HAP-1 (cell line): ENCODE measurements around the gene NOX4.
"Not testable (repeated sequence)": the region's sequence is repeated elsewhere in the genome, so short reads cannot be mapped to it uniquely, and the experiment has no call there.

Experiments used
- DNase-seq, 2 experiments: peaks; one replicate each; pipeline ENCODE4 v3.0.0-alpha.2; 2016 to 2020; ENCODE audit warnings: low spot score in 2 of 2
- H3K27me3 ChIP-seq: fragments of 250-450 bp; sonication (Bioruptor Pico); 2 replicates; pipeline ENCODE4 v1.5.1; 2020; ENCODE audit warnings: low read depth, mild to moderate bottlenecking, moderate library complexity
- H3K36me3 ChIP-seq: fragments of 250-450 bp; sonication (Bioruptor Pico); replicated peaks from 2 replicates; pipeline ENCODE4 v1.5.1; 2020; ENCODE audit warnings: mild to moderate bottlenecking
- H3K4me1 ChIP-seq: fragments of 250-450 bp; sonication (Bioruptor Pico); 2 replicates; pipeline ENCODE4 v1.5.1; 2020; ENCODE audit warnings: mild to moderate bottlenecking
- H3K4me3 ChIP-seq: fragments of 250-450 bp; sonication (Bioruptor Pico); 2 replicates; pipeline ENCODE4 v1.5.1; 2020; ENCODE audit warnings: mild to moderate bottlenecking, moderate library complexity
- H3K9me3 ChIP-seq: fragments of 250-450 bp; sonication (Bioruptor Pico); 2 replicates; pipeline ENCODE4 v1.5.1; 2020; ENCODE audit warnings: mild to moderate bottlenecking, moderate library complexity
- in situ Hi-C: fragments of 300-500 bp; cut with MboI; formaldehyde crosslinking; loops from 3 replicates; pipeline ENCODE4 v1.14.3; 2020; ENCODE audit warnings: low sequenced_read_pairs, inconsistent platforms, mixed read lengths

Gene NOX4

DNA sequence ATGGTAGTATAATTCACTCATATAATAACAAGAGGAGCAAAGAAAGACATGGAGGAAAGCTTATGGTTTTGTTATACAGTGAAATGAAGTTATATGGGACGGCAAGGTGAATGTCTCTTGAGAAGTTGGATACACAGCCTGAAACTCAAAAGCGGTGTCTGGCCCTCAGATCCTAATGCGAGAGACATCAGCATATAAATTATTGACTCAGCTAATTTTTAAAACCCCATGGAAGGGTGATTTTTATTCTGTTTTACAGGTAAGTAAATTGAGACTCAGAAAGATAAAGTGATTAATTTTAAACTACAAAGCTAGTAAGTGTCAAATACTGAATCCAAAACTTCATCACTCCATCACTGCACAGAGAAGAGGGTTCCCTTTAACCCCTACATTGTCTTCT is 203.2 kb downstream of the NOX4 start:
- in situ Hi-C loops, DNase-seq, H3K27me3 ChIP-seq, H3K36me3 ChIP-seq, H3K9me3 ChIP-seq, H3K4me1 ChIP-seq, H3K4me3 ChIP-seq: not testable (repeated sequence)

DNA sequence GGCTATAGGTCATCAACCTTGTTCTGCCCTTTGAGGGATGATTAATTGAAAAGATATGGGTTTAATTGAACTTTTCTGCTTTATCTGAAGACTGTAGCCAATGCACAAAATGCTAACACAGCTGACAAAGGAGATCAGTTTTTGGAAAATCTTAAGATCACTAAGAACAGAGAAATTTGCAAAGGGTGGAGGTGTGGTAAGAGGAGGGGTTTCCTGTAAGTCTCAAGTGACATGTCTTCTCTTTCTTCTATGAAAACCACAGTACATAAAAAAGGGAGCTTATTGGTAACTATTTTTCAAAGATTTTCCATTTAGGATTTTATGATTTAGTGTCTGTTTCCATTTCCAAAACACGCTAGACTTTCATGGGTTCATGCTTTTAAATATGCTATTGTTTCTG is 204.6 kb downstream of the NOX4 start:
- H3K4me3 ChIP-seq: not testable (repeated sequence)

DNA sequence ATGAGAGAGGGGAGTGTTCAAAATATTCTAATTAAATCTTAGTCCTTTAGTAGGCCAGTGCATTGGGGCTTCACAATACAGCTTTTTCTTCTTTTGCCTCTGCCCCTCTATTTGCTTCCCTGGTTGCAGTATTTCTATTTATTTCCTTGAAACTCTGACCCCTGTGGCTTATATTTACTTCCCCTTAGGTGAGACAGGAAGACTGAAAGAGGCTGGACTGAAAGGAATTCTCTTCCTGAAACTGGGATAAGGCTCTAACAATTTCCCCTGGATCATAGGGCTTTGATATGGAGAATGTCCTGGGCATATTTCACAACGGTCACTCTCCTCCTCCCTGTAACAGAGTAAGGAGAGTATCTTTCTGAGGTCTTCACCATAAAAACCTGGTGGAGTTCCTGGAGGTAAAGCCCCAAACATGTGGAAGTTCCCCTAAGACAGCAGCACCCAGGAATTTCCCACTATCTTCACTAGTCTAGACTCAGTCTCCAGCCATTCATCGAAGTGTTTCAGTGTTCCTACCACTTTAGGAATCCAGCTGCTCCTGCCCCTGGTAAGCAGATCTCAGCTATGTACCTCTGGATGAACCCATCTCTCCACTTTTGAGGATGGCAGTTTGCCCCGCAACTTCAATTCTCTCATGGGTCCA is 210.0 kb downstream of the NOX4 start:
- H3K4me1 ChIP-seq, H3K27me3 ChIP-seq, H3K9me3 ChIP-seq, DNase-seq, H3K36me3 ChIP-seq, H3K4me3 ChIP-seq, in situ Hi-C loops: not testable (repeated sequence)

More for the DNA sequence above, 204.6 kb downstream of the NOX4 start:
- H3K9me3 ChIP-seq, H3K36me3 ChIP-seq, DNase-seq, in situ Hi-C loops, H3K27me3 ChIP-seq, H3K4me1 ChIP-seq: not testable (repeated sequence)

- Histone ChIP-seq H3K36me3 (no peaks in the 10 kb centered on the region), H3K4me1 (no peaks in the 10 kb centered on the region), H3K9me3 (no peaks in the 10 kb centered on the region), H3K27me3 (no peaks in the 10 kb centered on the region), H3K4me3 (no peak overlapping the region)
- no peak for DNase-seq
- in situ Hi-C loops: no loop called here
Measured at GRCh38 chr11:89279176-89279575, 212.0 kb downstream of the NOX4 start.

GRCh38 chr11:89275966-89276365 is 215.2 kb downstream of the NOX4 start:
- Histone ChIP-seq H3K36me3 (no peaks in the 10 kb centered on the region), H3K9me3 (no peaks in the 10 kb centered on the region), H3K4me1 (no peaks in the 10 kb centered on the region), H3K4me3 (no peak overlapping the region), H3K27me3 (no peaks in the 10 kb centered on the region)
- DNase-seq: no peak
- in situ Hi-C loops: no loop called here
